GM13977 (cell line): ENCODE data around the gene FHL1.

ENCODE experiments used
- DNase-seq: peaks from one replicate; pipeline ENCODE4 v3.0.0; 2012; ENCODE audit warnings: low spot score
- in situ Hi-C: fragments of 300-500 bp; cut with MboI; formaldehyde crosslinking; loops from one replicate; pipeline ENCODE4 v1.12.0; 2022; ENCODE audit warnings: low sequenced_read_pairs, low pct_unique_long_range_greater_than_20kb, mixed read lengths, inconsistent platforms; ENCODE audit not compliant: unreplicated experiment
- TF ChIP-seq, protein P1 (sequence below): IDR thresholded peaks from 2 replicates; pipeline ENCODE4 v1.5.1; 2012; ENCODE audit warnings: mild to moderate bottlenecking, control low read depth; ENCODE audit not compliant: insufficient read depth; ENCODE audit errors: extremely low read depth, missing control alignments

Gene FHL1

DNA sequence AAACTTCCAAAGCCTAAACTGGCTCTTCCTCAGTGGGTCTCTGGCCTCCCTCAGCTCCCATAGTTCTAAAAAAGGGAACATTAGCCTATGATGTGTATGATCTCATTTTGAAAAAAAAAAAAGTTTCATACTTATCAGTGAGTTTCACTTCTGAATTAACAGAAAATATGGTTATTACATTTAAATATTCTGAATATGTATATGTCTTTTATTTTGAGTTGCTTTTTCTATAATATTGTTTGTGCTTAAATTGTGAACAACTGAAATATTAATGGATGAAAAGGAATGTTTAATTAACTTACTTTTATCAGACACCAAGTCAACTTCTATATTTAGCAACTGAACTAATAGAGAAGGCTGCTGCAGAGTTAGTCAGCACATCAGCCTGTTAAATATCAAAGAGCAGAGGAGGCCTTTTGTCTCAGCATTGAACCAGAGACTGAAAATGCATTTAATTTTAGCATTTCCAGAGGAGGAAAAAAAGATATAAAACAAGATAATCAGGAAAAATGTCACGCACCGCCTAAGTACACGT, 20.4 kb upstream of the FHL1 start:
- TF ChIP-seq, protein P1, sequence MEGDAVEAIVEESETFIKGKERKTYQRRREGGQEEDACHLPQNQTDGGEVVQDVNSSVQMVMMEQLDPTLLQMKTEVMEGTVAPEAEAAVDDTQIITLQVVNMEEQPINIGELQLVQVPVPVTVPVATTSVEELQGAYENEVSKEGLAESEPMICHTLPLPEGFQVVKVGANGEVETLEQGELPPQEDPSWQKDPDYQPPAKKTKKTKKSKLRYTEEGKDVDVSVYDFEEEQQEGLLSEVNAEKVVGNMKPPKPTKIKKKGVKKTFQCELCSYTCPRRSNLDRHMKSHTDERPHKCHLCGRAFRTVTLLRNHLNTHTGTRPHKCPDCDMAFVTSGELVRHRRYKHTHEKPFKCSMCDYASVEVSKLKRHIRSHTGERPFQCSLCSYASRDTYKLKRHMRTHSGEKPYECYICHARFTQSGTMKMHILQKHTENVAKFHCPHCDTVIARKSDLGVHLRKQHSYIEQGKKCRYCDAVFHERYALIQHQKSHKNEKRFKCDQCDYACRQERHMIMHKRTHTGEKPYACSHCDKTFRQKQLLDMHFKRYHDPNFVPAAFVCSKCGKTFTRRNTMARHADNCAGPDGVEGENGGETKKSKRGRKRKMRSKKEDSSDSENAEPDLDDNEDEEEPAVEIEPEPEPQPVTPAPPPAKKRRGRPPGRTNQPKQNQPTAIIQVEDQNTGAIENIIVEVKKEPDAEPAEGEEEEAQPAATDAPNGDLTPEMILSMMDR = no peak
- no peak for DNase-seq
- in situ Hi-C loops = no loop called here

DNA sequence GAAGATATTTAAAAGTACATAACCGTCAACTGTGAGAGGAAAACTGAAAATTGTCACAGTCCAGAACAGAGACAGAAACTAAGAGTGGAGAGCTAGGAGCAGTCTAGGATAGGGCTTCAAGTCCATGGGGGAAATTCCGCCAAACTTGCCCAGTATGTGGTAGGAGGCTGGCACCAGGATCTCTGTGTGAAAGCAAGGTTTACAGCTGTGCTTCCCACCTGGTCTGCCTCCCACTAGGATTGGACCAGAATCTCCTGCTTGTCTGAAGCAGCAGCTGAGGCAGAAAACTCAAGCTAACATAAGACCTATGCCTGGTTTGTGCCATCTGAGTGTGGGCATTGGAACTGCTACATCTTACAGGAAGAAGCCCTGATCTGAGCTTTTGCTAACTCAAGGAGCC, 18.6 kb upstream of the FHL1 start:
- TF ChIP-seq, protein P1 = no peak
- in situ Hi-C loops = no loop called here

DNA sequence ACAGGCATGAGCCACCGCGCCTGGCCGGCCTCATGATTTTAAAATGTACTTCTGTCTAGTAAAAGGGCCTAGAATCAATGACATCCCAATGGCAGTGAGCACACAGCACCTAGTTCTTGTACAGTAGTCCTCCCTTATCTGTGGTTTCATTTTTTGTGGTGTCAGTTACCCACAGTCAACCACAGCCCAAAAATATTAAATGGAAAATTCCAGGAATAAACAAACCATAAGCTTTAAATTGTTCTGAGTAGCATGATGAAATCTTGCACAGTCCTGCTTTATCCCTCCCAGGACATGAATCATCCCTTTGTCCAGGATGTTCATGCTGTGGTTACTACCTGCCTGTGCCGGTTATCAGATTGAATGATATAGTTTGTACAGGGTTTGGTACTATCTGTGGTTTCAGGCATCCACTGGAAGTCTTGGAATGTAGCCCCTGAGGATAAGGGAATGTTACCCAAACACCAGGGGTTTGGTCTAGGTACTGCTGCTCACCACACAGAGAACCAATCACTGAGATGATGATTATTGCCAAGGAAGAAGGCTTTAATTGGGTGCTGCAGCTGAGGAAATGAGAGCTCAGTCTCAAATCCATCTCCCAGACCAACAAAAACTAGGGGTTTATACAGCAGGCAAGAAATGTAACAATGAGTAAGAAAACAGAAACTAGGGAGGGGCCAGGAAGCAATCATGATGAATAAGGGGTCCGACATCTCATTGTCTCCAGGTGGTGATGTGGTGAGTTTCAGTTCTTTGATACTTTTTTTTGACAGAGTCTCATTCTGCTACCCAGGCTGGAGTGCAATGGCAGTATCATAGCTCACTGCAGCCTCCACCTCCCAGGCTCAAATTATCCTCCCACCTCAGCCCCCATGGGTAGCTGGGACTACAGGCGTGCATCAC, 16.2 kb upstream of the FHL1 start:
- in situ Hi-C loops = no loop called here
- no peak for DNase-seq
- TF ChIP-seq, protein P1 = no peak

More for the DNA sequence above, 18.6 kb upstream of the FHL1 start:
- DNase-seq = no peak

DNA sequence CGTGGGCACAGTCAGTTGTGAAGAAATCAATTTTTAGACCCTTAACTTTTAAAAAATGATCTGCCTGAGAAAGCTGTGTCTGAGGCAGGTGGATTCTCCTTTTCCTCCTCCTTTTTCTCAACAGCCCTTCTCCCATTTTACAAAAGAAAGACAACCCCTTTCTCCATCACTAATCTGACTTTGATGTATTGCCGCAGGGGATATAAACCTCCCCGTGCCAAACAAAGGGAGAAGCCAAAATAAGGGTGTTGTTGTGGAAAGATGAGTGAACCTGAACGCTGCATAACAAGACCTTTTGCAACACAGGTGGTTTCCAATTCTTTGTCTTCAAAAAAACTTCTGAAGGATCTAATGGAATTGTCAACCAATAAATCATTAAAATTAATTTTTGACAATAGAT, 8.4 kb upstream of the FHL1 start:
- in situ Hi-C loops = no loop called here
- TF ChIP-seq, protein P1 = no peak

DNA sequence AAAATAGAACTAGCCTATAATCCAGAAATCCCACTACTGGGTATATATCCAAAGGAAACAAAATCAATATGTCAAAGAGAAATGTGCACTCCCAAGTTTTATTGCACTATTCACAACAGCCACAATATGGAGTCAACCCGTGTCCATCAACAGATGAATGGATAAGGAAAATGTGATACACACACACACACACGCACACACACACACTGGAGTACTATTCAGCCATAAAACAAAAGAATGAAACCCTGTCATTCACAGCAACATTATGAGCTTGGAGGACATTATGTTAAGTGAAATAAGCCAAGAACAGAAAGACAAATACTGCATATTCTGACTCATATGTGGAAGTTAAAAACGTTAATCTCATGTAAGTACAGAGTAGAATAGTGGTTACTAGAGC, 5.8 kb upstream of the FHL1 start:
- in situ Hi-C loops = no loop called here
- TF ChIP-seq, protein P1 = no peak
- no peak for DNase-seq

More for the DNA sequence above, 8.4 kb upstream of the FHL1 start:
- DNase-seq = no peak

DNA sequence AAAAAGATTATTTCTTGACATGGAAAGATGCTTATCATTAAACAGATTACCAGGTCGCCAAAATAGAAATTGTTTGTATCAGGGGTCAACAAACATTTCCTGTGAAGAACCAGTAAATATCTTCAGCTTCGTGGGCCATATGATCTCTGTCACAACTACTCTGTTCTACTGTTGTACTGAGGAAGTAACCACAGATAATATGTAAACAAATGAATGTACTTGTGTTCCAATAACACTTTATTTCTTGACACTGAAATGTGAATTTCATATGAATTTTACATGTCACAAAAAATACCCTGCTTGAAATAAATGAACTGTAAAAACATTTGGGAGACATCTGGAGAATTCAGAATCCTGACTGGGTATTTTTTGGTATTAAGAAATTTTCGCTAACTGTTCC, 4.7 kb upstream of the FHL1 start:
- in situ Hi-C loops = no loop called here
- TF ChIP-seq, protein P1 = no peak
- DNase-seq = no peak
